HG03442 (cell line): ENCODE results near the gene GPN1.
"Not testable (repeated sequence)": the region's sequence is repeated elsewhere in the genome, so short reads cannot be mapped to it uniquely, and the experiment has no call there.

ENCODE experiments used
- ATAC-seq: cut with Tn5 transposase; IDR thresholded peaks from one replicate; pipeline ENCODE4 v1.9.1; 2021; ENCODE audit warnings: mild to moderate bottlenecking, moderate library complexity; ENCODE audit not compliant: unreplicated experiment

The GPN1 gene

GRCh38 chr2:27667446-27667845, 38.6 kb downstream of the GPN1 start:
- ATAC-seq: no peak

- no peak for ATAC-seq
Measured at GRCh38 chr2:27671235-27671634, 42.4 kb downstream of the GPN1 start.

- ATAC-seq: no peak
Measured at GRCh38 chr2:27672723-27673486, 44.1 kb downstream of the GPN1 start.

GRCh38 chr2:27680571-27680970, 51.7 kb downstream of the GPN1 start:
- no peak for ATAC-seq

GRCh38 chr2:27681841-27682240, 53.0 kb downstream of the GPN1 start:
- no peak for ATAC-seq

- ATAC-seq: not testable (repeated sequence)
Measured at GRCh38 chr2:27682334-27682771, 53.5 kb downstream of the GPN1 start.

- no peak for ATAC-seq
Measured at GRCh38 chr2:27683390-27684071, 54.7 kb downstream of the GPN1 start.

GRCh38 chr2:27685006-27685405, 56.2 kb downstream of the GPN1 start:
- ATAC-seq: not testable (repeated sequence)

GRCh38 chr2:27685577-27685976, 56.7 kb downstream of the GPN1 start:
- no peak for ATAC-seq

- no peak for ATAC-seq
Measured at GRCh38 chr2:27687232-27687631, 58.4 kb downstream of the GPN1 start.

- no peak for ATAC-seq
Measured at GRCh38 chr2:27689424-27689823, 60.6 kb downstream of the GPN1 start.

GRCh38 chr2:27690052-27690451, 61.2 kb downstream of the GPN1 start:
- ATAC-seq: no peak

- no peak for ATAC-seq
Measured at GRCh38 chr2:27697660-27698059, 68.8 kb downstream of the GPN1 start.
